NCI-H2196 (cell line): ENCODE measurements around the gene CNBD2.
"Not testable (repeated sequence)": the region's sequence is repeated elsewhere in the genome, so short reads cannot be mapped to it uniquely, and the experiment has no call there.

Experiments
- DNase-seq: peaks from one replicate; lab custom pipeline; 2025; ENCODE audit not compliant: unreplicated experiment; lab: John Stamatoyannopoulos, UW

The CNBD2 gene

DNA sequence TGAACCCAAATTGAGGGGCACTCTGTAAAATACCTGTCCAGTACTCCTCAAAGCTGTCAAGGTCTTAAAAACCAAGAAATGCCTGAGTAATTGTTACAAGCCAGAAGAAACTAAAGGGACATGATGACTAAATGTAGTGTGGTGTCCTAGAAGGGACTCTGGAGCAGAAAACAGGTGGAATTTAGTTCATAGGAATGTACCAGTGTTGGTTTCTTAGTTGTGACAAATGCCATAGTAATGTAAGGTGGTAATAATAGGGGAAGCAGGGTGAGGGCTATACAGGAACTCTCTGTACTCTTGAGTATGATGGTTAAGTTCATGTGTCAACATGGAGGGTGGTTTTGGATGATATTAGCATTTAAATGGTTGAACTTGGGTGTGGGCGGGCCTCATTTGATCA lies 92.3 kb downstream of the CNBD2 start:
- no peak for DNase-seq

DNA sequence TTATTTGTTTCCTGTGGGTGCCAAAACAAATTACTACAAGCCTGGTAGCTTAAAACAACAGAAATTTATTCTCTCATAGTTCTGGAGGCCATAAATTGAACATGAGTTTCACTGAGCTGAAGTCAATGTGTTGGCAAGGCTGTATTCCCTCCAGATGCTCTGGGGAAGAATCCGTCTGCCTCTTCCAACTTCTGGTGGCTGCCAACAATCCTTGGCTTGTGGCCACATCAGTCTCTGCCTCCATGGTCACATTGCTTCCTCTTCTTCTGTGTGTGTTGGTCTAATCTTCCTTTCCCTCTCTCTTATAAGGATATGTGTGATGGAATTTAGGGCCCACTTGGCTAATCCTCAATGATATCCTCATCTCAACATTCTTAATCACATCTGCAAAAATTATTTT lies 93.4 kb downstream of the CNBD2 start:
- no peak for DNase-seq

DNA sequence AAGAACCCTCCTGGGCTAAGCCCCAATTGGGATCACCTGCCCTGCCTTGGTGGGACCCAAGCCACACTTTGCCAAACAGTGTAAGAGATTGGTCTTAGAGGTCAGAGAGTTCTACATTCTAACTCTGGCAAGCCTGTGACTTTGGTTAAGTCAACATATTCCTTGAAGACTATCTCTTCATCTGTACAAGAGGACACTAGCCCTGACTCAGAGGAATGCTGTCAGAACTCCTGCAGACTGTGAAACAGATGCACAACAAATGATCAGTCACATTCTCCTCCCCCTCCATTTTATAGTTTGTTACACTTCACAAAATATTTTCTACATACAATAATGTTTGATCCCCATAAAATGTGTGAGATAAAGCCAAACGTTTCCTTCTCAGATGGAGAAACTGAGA lies 94.4 kb downstream of the CNBD2 start:
- no peak for DNase-seq

DNA sequence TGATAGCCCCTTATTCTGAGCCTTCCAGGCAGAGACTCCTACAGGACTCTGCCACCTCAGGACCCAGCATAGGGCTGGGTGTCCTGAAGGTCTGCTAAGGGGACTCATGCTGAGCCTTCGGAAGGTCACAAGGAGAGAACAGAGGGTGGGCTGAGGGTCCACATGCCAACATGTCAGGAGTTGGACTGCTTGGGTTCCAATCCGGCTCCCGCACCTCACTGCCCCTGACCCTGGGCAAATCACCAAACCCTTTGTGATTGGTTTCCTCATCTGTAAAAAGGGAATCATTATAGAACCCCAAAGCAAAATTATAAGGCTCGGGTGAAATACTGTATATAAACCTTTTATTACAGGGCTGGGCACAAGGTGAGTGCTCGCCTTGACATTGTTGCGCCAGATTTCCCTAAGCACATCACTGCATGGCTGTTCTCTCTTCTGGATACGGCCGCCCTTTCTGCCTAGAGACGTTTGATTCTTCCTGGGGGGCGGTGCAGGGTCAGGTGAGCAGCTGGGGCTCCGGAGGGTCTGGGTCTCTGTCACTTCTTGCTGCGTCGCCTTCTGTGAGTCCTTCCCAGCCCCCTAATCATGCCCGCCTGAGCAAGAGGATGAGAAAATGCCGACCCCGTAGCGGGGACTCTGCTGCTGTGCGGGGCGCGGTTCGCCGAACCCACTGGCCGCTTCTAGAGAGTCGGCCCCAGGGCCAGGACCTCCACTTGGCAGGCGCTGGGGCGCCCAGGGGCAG lies 95.7 kb downstream of the CNBD2 start:
- DNase-seq = no peak

DNA sequence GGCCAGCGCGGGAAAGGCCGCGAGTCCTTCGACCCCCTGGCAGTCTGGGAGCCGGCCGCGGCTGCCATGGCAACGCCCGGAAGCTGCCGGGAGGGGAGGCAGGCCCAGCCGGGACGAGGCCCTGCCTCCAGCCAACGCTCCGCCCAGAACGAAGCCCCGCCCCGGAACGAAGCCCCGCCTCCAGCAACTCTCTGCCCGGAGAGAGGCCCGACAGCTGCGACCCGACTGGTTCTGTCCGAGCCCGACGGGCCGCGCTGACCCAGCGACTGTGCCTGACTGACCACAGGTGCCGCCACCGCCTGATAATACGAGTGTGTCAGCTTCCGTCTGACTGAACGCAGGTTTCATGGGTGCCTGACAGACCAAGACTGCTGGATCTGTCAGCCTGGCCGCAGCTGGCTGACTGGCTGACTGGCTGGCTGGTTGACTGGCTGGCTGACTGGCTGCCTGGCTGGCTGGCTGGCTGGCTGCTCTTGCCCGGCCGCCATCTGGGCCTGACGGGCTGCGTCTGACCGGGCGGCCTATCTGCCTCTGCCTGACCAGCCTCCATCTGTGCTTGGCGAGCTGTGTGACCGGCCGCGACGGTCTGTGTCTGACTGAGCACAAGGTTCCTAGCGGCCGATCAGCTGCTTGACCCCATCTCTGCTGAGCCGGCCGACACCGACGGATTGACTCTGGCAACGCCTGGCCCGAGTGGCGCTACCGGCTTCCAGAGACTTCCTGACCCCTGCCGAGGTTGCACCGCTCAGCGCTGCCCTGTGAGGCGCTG lies 96.5 kb downstream of the CNBD2 start:
- DNase-seq = peak; percentile 96

DNA sequence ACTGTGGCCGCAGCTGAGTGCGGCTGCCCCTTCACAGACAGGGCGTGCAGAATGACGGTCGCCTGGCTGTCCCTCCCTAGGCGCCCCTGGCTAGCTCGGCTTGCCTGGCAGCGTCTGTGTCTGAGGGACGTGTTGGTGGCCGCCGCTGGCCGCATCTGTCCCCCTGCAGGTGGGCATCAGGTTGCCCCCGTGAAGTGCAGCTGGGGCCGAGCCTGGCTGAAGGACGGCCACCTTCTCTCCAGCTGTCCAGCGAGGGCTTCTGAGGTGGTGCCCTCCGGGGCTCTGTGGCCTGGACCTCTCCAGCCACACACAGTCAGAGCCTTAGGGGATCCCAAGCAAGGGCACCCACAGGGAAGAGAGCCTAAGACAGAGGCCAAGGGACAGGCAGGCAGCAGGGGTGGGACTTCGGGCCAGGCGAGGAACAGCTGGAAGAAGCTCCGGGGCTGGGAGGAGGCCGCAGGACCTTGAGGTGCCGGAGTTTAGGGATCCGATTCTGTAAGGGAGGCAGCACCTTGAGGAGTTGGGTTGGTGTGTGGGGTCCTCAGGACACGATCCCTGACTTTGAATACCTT lies 97.1 kb downstream of the CNBD2 start:
- DNase-seq = no peak

DNA sequence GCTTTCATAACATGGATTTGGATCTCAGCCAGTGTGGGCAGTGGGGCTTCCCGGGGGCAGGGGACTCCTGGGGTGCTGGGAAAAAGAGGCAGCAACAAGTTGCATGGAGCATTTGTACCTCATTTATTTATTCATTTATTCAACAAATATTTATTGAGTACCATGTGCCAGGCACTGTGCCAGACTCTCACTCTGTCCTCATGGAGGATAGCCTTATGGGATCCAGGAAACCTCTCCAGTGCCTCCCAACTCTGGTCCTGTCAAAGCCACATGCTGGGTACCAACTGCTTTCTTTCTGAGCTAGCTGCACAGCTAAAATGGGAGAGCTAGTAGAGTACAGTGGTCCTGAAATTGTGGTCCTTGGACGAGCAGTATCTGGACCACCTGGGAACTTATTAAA lies 98.4 kb downstream of the CNBD2 start:
- no peak for DNase-seq

DNA sequence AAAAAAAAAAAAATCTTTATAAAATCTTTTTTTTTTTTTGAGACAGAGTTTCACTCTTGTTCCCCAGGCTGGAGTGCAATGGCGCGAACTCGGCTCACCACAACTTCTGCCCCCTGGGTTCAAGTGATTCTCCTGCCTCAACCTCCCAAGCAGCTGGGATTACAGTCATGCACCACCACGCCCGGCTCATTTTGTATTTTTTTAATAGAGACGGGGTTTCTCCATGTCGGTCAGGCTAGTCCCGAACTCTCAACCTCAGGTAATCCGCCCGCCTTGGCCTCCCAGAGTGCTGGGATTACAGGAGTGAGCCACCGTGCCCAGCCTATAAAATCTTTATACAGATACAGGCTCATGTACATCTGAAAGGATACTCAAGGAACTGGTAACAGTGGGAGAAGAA lies 100.1 kb downstream of the CNBD2 start:
- DNase-seq = not testable (repeated sequence)

DNA sequence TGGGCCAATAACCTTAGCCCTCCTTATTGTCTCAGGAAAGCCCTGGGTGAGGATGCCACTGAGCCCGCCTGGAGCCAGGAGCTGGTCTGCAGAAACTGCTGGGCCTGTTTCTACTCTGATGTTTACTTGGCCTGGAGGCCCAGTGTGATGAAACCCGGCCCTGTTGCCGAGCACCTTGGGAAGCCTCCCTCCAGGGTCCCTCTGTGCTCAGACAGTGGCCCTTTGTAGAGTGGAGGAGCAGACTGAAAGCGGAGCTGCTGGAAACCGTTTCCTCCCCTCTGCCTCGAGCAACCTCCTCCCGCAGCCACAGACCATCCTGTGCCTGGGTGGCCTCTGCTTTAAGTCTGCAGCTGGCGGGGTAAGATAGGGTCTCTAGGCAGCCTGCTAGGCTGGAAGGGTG lies 102.1 kb downstream of the CNBD2 start:
- no peak for DNase-seq

DNA sequence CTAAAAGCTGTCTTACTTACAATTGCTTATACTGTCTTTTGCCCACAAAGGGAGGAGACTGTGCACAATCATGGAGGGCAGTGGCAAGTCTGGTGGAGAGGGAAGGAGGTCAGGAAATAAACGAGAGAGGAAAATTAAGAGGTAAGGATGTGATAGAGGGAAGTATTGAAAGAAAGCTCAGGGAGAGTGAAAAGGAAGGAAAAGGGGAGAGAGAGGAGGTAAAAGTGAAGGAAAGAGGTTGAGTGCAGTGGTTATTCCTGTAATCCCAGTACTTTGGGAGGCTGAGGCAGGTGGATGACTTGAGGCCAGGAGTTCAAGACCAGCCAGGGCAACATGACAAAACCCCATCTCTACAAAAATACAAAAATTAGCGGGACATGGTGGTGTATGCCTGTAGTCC lies 103.5 kb downstream of the CNBD2 start:
- no peak for DNase-seq

DNA sequence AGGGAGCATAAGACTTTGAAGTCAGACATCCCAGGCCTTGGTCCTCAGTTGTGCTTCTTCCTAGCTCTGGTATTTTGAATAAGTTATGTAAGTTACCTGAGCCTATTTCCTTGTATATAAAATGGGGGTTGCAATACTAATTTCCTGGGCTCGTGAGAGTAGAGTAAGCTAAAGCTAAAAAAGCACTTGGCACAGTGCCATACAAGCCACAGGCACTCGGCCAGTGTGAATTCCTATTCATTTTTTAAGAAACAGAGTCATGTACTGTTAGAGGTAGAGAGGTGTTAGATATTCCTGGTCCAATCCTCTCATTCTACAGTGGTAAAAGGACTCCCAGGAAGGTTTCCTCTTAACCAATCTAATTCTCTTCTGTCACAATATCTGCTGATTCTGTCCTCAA lies 106.6 kb downstream of the CNBD2 start:
- DNase-seq = no peak

DNA sequence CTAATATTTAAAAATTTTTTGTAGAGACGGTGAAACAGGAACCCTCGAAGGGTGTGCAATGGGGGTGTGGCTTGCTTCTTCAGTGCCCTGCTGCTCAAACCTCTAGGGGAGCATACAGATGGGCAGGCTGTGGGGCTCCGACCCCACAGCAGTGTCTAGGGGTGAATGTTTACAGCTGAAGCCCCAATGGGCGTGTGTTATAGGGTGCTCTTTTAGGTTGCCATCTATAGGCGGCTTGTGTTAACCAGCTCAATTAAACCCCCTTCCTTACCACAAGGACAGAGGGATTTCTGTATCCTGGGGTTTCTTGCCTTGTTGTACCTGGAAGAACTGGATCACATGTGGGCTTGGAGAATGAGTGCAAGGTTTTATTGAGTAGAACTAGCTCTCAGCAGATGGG lies 109.4 kb downstream of the CNBD2 start:
- not testable (repeated sequence) for DNase-seq

DNA sequence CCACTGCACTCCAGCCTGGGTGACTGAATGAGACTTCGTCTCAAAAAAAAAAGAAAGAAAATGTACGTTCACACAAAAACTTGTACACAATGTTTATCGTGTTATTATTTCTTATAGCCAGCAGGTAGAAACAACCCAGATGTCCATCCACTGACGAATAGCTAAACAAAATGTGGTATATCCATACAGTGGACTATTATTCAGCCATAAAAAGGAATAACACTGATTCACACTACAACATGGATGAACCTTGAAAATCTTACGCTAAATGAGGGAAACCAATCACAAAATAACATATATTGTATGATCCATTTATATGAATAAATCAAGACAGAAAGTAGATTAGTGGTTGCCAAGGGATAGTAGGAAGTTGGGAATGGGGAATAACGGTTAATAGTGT lies 111.1 kb downstream of the CNBD2 start:
- no peak for DNase-seq

DNA sequence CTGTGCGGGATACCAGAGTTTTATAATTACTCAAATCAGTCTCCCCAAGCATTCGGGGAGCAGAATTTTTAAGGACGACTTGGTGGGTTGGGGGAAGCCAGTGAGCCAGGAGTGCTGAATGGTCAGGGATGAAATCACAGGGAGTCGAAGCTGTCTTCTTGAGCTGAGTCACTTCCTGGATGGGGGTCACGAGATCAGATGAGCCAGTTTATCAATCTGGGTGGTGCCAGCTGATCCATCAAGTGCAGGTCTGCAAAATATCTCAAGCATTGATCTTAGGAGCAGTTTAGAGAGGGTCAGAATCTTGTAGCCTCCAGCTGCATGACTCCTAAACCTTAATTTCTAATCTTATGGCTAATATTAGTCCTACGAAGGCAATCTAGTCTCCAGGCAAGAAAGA lies 111.6 kb downstream of the CNBD2 start:
- not testable (repeated sequence) for DNase-seq
